GM23248 (cell line): ENCODE results near the gene EHBP1. TPM values are rescaled to one million over a fixed set of nuclear protein-coding genes. Genes with fewer than 3 reads are reported as not detected.

Experiments
- DNase-seq: peaks from one replicate; pipeline ENCODE4 v3.0.0-alpha.2; 2015
- H2AFZ ChIP-seq: fragments of 200-600 bp; sonication (generic); 2 replicates; pipeline ENCODE4 v1.6.1; 2016; ENCODE audit warnings: antibody characterized with exemption
- H3F3A ChIP-seq: fragments of 200-600 bp; sonication (generic); 2 replicates; pipeline ENCODE4 v1.6.1; 2016; ENCODE audit warnings: mild to moderate bottlenecking, antibody characterized with exemption, mixed run types; ENCODE audit not compliant: insufficient read depth
- H3K27ac ChIP-seq: fragments of 200-600 bp; sonication (generic); 2 replicates; pipeline ENCODE4 v1.5.1; 2016; ENCODE audit warnings: mild to moderate bottlenecking
- H3K27me3 ChIP-seq: fragments of 200-600 bp; sonication (generic); replicated peaks from 2 replicates; pipeline ENCODE4 v1.6.1; 2016; ENCODE audit warnings: mild to moderate bottlenecking; ENCODE audit not compliant: insufficient read depth
- H3K36me3 ChIP-seq: fragments of 200-600 bp; sonication (generic); 2 replicates; pipeline ENCODE4 v1.6.1; 2016; ENCODE audit warnings: low read depth, mild to moderate bottlenecking
- H3K4me1 ChIP-seq: fragments of 200-600 bp; sonication (generic); 2 replicates; pipeline ENCODE4 v1.6.1; 2016; ENCODE audit warnings: mild to moderate bottlenecking; ENCODE audit not compliant: insufficient read depth
- H3K4me2 ChIP-seq: fragments of 200-600 bp; sonication (generic); one replicate; pipeline ENCODE4 v1.6.1; 2016; ENCODE audit warnings: mild to moderate bottlenecking; ENCODE audit not compliant: unreplicated experiment
- H3K4me3 ChIP-seq: fragments of 200-600 bp; sonication (generic); 2 replicates; pipeline ENCODE4 v1.5.1; 2016; ENCODE audit warnings: mild to moderate bottlenecking
- H3K79me2 ChIP-seq: fragments of 200-600 bp; sonication (generic); 2 replicates; pipeline ENCODE4 v1.6.1; 2016; ENCODE audit warnings: mild to moderate bottlenecking; ENCODE audit not compliant: insufficient read depth
- H3K9ac ChIP-seq: fragments of 200-600 bp; sonication (generic); 2 replicates; pipeline ENCODE4 v1.6.1; 2016; ENCODE audit warnings: mild to moderate bottlenecking
- H3K9me2 ChIP-seq: fragments of 200-600 bp; sonication (generic); 2 replicates; pipeline ENCODE4 v1.6.1; 2016; ENCODE audit warnings: mixed run types, mild to moderate bottlenecking, moderate library complexity; ENCODE audit not compliant: insufficient read depth
- H3K9me3 ChIP-seq: fragments of 200-600 bp; sonication (generic); one replicate; pipeline ENCODE4 v1.6.1; 2017; ENCODE audit warnings: low read depth
- H4K20me1 ChIP-seq: fragments of 200-600 bp; sonication (generic); 2 replicates; pipeline ENCODE4 v1.6.0; 2016; ENCODE audit not compliant: insufficient read depth
- EZH2 ChIP-seq: fragments of 200-600 bp; sonication (generic); IDR thresholded peaks from 2 replicates; pipeline ENCODE4 v1.6.1; 2018; ENCODE audit warnings: antibody characterized with exemption, mild to moderate bottlenecking; ENCODE audit not compliant: insufficient read depth, poor library complexity, severe bottlenecking
- EZH2phosphoT487 ChIP-seq: fragments of 200-600 bp; sonication (generic); IDR thresholded peaks from 2 replicates; pipeline ENCODE4 v1.6.1; 2018; ENCODE audit warnings: antibody characterized with exemption, moderate library complexity, mild to moderate bottlenecking, low read depth; ENCODE audit not compliant: insufficient read depth
- WGBS, 2 experiments: methylation state at CpG; one replicate each; pipeline ENCODE4 v1.1.6; 2015 to 2017; ENCODE audit warnings: low lambda C conversion rate in 2 of 2, low coverage in 1 of 2; ENCODE audit errors: missing lambda C conversion rate in 2 of 2; 5-methylcytosine and 5-hydroxymethylcytosine counted together
- in situ Hi-C: fragments of 300-500 bp; cut with MboI; formaldehyde crosslinking; loops from 2 replicates; pipeline ENCODE4 v1.15.0; 2020
- polyA plus RNA-seq: library from polyadenylated mRNA; unstranded; fragments of >200 nt; fragmentation: Nextera tagmentation; extraction: Ambion mirVana; gene quantifications from 2 replicates; pipeline ENCODE4 v1.2.1, GENCODE V29; 2016
- total RNA-seq: library from RNA; depleted of rRNA; stranded (reverse); fragments of >200 nt; shearing (Covaris generic); gene quantifications from 2 replicates; pipeline ENCODE4 v1.2.3, GENCODE V29; 2014

The EHBP1 gene
- total and polyA plus RNA-seq, 2 experiments from 2014 or later: 41.3 to 56.8 TPM

DNA sequence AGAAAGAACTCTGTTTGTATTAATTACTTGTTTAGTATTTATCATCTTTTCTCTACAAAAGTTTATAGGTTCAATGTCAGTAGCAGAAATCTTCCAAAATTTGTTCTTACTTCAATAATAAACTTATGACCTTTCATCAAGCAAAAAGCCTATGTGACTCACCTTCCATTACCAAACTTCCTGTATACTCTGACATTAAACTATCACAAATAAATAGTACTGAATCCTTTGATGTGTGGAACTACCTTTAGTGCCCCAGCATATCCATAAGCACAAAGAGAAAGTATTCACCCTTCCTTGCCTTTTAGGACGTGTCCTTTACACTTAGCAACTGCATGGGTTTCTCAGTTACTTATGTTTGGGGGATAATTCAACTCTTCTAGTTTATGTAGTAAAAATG is 166.0 kb downstream of the EHBP1 start:
- DNase-seq: peak; percentile 10
- 0 out of 2 replicates have a peak, but pooled peaks cover 11% of the 10 kb centered on the region for H3F3A ChIP-seq
- in situ Hi-C loops: no loop called here

GRCh38 chr2:62873603-62874002 is 168.1 kb downstream of the EHBP1 start:
- no peak for TF ChIP-seq EZH2phosphoT487
- no peak for TF ChIP-seq EZH2
- Histone ChIP-seq H3K27ac (no peak overlapping the region), H3K36me3 (peaks cover 70% of the 10 kb centered on the region), H3K4me1 (no peaks in the 10 kb centered on the region), H3F3A (0 out of 2 replicates have a peak, but pooled peaks cover 22% of the 10 kb centered on the region), H3K9me3 (no peaks in the 10 kb centered on the region), H3K4me3 (no peak overlapping the region), H3K9me2 (no peaks in the 10 kb centered on the region; the same call in 1 of the 2 replicates), H3K79me2 (peaks cover 11% of the 10 kb centered on the region; the same call in 1 of the 2 replicates), H3K4me2 (no peak overlapping the region), H4K20me1 (0 out of 2 replicates have a peak, but pooled peaks cover 2% of the 10 kb centered on the region), H2AFZ (no peak overlapping the region), H3K9ac (no peak overlapping the region), H3K27me3 (no peaks in the 10 kb centered on the region)
- in situ Hi-C loops: no loop called here
- no peak for DNase-seq
- WGBS, 2 experiments: 99 to 100% methylated on average over 3 of the region's 3 CpGs

More for the DNA sequence above, 166.0 kb downstream of the EHBP1 start:
- Histone ChIP-seq H4K20me1 (no peaks in the 10 kb centered on the region), H3K4me3 (no peak overlapping the region), H3K4me1 (no peaks in the 10 kb centered on the region), H3K9me2 (no peaks in the 10 kb centered on the region; the same call in 1 of the 2 replicates), H3K27ac (no peak overlapping the region), H2AFZ (no peak overlapping the region), H3K79me2 (peaks cover 17% of the 10 kb centered on the region), H3K36me3 (peaks cover 68% of the 10 kb centered on the region), H3K9me3 (no peaks in the 10 kb centered on the region), H3K4me2 (no peak overlapping the region), H3K9ac (no peak overlapping the region), H3K27me3 (no peaks in the 10 kb centered on the region)
- TF ChIP-seq EZH2 (no peak), EZH2phosphoT487 (no peak)
- 100% methylated on average over 1 of the region's 1 CpG for WGBS, 2 experiments

- Histone ChIP-seq H3K4me3 (no peak overlapping the region), H3K36me3 (peaks cover 77% of the 10 kb centered on the region)
- WGBS, 2 experiments: 98 to 100% methylated on average over 6 of the region's 6 CpGs
Observed at GRCh38 chr2:62874881-62875383, 169.4 kb downstream of the EHBP1 start.

DNA sequence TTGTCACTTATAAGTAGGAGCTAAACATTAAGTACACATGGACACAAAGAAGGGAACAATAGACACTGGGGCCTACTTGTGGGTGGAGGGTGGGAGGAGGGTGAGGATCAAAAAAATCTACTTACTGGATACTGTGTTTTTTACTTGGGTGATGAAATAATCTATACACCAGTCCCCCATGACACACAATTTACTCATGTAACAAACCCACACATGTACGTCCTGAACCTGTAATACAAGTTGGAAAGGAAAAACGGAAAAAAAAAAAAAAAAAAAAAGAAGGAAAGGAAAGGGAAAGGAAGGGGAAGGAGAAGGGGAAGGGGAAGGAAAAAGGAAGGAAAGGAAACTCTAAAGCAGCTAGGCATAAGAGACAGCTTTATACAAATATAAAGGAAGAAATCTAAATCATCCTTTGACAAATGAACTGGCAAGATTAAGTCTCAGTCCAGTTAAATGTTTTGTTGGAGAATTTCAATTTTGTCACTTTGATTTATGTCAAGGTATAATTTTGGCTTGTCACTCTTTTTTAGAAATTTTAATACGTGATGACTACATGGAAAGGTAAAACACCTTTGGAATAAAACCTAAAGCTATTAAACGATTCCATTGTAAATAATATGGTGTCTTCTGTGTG is 175.8 kb downstream of the EHBP1 start:
- Histone ChIP-seq H3K4me2 (no peak overlapping the region), H3K27ac (no peak overlapping the region), H3K9me3 (no peaks in the 10 kb centered on the region), H3K4me3 (no peak overlapping the region), H3K9me2 (no peaks in the 10 kb centered on the region), H2AFZ (no peak overlapping the region), H3K27me3 (no peaks in the 10 kb centered on the region), H3K36me3 (peaks cover 47% of the 10 kb centered on the region), H3K79me2 (no peaks in the 10 kb centered on the region), H3F3A (peaks cover 15% of the 10 kb centered on the region; the same call in 1 of the 2 replicates), H4K20me1 (0 out of 2 replicates have a peak, but pooled peaks cover 2% of the 10 kb centered on the region), H3K4me1 (peaks cover 9% of the 10 kb centered on the region), H3K9ac (no peak overlapping the region)
- in situ Hi-C loops: no loop called here
- WGBS, 2 experiments: 73 to 80% methylated on average over 4 of the region's 4 CpGs
- DNase-seq: no peak
- TF ChIP-seq EZH2 (no peak), EZH2phosphoT487 (no peak)

More at GRCh38 chr2:62874881-62875383, 169.4 kb downstream of the EHBP1 start:
- no peak for TF ChIP-seq EZH2phosphoT487
- TF ChIP-seq EZH2: no peak
- Histone ChIP-seq H4K20me1 (0 out of 2 replicates have a peak, but pooled peaks cover 2% of the 10 kb centered on the region), H2AFZ (no peak overlapping the region), H3K9me3 (no peaks in the 10 kb centered on the region), H3K27ac (no peak overlapping the region), H3K79me2 (peaks cover 9% of the 10 kb centered on the region; the same call in 1 of the 2 replicates), H3K9me2 (no peaks in the 10 kb centered on the region; the same call in 1 of the 2 replicates), H3K27me3 (no peaks in the 10 kb centered on the region), H3K4me1 (no peaks in the 10 kb centered on the region), H3F3A (0 out of 2 replicates have a peak, but pooled peaks cover 22% of the 10 kb centered on the region), H3K4me2 (no peak overlapping the region), H3K9ac (no peak overlapping the region)
- no peak for DNase-seq
- in situ Hi-C loops: no loop called here
